Hematopoietic multipotent progenitor cell treated with erythropoietin and hydrocortisone succinate and interleukin-3 and kit ligand, for 8 days (in vitro differentiated cells): ENCODE measurements around the gene DMD.

ENCODE experiments used
- DNase-seq: peaks from one replicate; pipeline ENCODE4 v3.0.0-alpha.2; 2015

Gene DMD

DNA sequence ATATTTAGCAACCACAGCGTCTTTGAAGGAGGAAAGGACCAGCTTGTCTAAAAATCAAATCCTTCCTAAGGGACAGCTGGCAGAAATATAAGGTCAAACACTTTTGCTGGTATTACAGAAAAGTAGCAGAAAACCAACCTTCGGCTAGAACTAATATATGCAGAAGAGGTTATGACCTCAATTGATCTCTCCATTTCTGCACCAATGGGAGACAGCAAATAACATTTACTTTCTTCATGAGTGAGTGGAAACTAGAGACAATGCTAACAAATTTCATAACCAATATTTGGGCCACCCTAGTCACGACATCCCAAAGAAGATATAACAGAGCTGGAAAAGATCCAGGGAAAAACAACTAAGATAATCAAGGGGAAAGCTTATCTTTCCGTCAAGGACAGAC lies 1892.5 kb downstream of the DMD start:
- no peak for DNase-seq

DNA sequence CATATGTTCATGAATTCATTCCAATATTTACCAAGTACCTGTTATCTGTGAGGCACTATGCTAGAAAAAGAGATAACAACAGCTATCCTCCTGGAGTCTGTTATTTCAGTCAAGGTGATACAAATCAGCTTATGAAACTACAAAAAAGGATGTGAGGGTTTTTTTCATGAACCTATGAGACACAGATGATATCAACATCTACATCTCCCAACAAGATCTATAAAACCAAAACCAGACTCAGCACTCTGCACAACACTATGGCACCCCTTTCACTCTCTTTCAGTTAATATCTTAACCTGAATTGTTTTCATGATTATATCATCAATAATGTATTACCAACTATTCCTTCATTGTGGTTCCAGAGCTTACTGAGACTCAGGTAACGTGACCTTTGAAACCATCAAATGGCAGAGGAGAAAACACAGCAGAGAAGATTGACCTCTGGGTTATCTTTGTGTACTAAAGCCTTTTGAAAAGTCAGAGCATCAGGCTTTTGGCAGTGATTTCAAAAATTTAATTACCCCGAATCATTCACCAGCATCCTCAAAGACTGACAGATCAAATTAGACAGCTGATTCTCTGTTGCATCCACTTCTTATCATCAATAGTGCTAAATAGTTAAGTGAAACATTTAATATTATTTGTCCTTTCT lies 1894.9 kb downstream of the DMD start:
- no peak for DNase-seq

DNA sequence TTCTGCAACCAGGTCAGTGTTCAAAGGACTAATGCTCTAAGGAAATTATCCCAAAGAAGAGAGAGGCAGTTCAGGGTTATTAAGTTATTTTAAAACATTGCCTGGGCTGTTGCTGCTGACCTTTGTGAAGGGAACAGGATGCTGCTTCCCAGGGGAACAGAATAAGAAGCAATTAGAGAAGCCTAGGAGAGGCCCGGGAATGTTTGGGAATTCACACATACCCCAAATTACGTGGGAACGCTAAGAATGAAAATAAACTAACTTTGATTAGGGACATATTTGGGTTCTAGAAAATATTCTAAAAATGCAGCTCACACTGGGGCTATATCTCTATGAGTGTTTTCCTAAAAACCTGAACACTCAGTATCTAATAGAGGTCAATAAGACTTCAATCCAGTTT lies 1896.4 kb downstream of the DMD start:
- DNase-seq, result no peak

DNA sequence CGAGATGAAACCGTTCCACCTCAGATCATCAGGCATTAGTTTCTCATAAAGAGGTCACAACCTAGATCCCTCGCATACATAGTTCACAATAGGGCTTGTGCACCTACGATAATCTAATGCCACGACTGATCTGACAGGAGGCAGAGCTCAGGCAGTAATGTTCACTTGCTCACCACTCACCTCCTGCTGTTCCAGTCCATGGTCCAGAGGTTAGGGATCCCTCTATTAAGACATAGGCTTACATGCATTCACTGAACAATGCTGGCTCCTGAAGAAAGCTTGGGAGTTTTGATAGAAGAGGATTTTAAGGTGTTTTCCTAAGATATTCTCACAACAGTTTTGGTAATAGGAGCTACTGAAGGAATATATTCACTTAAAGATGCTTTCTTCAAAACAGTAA lies 1903.4 kb downstream of the DMD start:
- no peak for DNase-seq

DNA sequence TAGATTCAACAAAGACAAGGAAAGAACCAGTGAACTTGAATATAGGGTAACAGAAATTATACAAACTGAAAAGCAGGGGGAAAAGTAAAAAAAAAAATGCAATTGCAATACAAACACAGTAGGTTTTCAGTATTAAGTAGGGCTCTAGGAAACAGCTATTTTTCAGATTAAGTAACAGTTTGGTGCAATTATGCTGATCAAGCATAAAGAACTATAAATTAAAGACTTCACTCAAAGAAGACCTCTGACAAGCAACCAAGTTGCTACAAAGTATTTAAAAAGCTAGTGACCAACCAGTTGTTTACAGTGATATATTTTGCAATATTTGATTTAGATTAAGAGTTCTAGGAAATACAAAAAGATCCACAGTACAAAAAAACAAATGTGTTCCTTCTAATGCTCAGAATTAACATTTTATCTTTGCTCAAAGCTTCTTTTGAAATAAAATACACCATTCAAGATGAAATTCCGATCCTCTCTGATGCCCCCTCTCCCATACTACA lies 1908.7 kb downstream of the DMD start:
- no peak for DNase-seq

DNA sequence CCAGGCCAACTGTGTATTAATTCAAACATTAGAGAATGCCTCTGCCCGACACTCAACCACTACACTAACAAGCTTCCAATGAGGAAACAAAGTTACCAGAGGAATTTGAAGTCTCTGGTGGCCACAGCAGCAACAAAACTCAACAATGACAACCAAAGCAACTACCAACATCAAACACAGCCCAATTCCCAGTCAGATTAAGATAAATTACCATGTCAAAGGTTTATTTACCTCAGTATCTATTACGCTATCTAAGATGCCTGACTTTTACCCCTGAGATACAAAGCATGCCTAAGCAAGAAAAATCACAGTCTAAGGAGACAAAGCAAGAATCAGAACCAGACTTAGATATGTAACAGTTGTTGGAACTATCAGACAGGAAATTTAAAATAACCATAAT lies 1909.4 kb downstream of the DMD start:
- DNase-seq, result no peak

DNA sequence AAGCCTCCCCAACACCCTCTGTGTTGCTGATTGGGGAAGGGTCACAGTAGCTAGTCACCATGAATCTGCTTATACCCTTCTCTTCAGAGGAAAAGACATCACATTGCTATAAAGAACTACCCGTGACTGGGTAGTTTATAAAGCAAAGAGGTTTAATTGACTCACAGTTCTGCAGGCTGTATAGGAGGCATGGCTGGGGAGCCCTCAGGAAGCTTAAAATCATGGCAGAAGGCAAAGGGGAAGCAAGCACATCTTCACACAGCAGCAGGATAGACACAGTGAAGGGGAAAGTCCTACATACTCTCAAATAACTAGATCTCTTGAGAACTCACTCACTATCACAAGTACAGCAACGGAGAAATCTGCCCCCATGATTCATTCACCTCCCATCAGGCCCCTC lies 1910.1 kb downstream of the DMD start:
- DNase-seq, result no peak

DNA sequence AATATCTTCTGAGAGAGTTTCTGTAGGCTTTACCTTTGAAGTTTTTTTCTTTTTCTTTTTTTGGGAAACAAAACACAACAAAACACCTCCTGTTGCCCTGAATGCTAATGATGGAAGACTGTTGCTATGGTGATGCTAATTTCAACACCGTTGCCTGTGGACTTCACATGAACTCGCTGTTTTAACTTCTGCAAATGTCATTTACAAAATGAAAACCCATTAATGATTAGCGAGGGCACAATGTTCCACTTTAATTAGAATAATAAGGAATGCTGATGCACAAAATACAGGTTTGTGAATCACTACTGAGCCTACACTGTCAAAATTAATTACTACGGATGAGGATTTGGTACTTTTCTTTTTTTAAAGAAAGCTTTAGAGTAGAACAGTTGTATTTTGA lies 1912.4 kb downstream of the DMD start:
- no peak for DNase-seq

DNA sequence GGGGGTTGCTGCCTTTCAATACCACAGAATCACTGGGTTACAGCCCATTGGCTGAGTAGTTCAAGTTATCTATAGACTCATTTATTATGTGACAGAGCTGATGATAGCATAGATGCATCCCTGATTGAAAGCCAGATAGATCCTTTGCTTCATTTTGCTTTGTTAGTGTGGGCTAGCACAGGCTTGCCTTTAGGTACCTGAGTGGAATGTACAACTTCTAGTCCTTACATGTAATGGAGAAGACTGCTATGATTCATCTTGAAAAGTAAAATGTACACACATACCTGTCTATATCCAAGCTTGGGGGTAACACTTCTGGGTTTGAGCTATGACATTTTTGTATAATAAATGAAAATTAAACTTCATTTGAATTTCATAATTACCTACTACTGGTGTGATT lies 1913.5 kb downstream of the DMD start:
- DNase-seq, result no peak

DNA sequence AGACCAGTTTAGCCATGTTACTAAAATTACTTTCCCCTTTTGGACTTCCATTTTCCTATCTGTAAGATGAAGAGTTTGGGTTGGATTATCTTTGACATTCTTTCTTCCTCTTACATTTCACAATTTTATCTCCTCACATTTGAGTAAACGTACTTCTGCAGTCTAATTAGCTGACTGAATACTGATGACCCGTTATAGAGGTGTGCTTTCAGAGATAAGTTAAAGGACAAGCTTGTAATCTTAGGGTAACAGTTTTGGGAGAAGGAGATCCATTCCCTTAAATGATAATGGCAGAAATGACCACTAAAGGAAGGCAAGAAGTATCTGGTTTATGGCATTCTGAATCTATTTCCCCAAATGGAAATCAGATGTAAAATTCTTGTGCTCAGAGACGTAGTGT lies 1916.9 kb downstream of the DMD start:
- DNase-seq, result no peak

DNA sequence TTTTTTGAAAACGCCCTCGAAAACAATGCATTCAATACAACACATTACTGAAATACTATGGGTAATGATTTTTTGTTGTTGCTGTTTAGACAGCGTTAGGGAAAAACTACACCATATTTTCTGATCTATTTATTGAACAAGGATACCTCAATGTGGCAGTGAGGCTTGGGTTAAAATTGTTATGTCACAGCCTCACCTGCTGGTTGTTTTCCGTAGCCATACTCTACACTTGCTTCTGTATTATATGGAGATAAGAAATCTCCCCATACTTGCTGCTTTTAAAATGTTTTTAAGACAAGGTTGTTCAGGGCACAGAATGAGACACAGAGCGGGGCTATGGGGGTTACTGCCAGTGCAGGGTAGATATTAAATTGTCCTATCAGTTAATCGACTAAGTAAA lies 1917.9 kb downstream of the DMD start:
- no peak for DNase-seq

DNA sequence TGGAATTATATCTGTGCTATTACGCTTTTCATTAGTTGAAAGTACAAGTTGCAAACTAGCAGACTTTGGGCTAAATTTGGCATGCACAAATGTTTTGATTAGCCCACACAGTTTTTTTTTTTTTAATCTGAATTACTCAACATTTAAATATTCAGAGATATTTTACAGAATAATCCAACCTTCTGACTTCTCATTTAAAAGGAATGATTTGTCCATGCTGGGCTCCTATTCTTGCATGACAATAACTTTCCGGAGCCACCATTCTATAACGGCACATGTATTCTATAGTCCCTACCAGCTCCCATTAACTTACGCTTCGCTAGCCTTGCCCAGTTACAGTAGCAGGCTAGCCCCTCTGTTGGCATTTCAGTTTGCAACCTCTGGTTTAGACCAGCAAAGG lies 1920.2 kb downstream of the DMD start:
- no peak for DNase-seq

DNA sequence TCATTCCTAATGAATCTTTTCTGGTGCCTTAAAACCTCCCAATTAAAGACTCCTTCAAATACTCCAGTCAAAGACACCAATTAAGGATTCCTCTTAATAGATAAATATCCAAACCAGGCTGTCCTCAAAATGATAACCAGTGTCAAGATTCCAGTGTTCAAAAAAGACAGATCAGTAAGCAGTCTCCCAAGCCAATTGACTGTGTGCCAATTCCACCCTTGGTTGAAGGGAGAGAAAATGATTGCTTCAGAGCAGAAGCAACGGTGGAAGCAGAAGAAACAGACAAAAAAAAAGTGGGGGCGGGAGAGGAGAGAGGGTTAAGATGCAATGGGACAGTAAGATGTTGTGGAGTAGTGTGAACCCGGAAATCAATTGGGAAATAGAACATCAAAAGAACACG lies 1923.5 kb downstream of the DMD start:
- no peak for DNase-seq

DNA sequence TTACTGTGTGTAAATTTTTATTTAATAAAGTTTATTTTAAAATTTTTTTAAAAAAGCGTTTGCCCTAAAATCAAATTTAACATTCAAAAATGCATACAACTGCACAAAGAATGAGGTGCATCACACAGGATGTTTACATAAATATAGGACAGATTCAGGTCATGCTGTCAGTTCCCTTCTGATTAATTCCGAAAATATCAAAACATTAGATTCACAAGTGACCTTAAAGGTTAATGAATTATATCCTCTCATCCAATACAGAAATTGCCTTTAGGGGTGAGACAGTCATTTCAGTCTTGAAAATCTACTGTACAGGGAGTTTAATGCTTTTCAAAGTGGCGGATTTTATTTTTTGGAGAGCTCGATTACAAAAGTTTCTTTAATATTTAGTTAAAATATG lies 1930.8 kb downstream of the DMD start:
- DNase-seq, result no peak

DNA sequence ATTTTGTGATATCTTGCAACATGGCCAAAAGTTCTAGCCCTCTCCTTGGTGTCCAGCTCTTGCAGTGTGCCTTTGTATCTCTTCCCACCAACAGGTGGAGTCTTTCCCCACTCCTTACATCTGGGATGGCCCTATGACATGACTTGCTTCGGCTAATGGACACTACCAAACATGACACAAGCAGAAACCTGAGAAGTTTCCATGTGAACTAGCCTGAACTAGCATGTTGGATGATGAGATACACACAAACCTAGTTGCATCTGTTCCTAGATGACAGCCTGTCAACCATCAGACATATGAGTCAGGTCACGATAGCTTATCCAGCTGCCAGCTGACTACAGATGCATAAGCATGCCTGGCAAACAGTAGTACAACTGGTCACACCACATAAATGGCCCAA lies 1932.0 kb downstream of the DMD start:
- DNase-seq, result peak; percentile 1

DNA sequence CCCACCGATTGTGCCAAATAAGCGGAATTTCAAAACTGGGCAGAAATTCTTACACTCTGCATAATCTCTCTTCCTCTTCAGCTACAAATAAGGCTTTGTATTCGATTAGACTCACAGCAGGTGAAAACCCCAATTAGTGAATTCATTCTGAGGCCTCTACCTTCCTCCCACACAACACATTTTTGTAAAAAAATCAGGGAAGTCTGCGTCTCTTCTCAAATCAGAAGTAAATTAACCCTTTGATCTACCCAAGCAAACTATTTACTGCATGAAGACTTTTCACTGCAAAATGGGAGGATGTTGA lies 1938.9 kb downstream of the DMD start:
- DNase-seq, result no peak

DNA sequence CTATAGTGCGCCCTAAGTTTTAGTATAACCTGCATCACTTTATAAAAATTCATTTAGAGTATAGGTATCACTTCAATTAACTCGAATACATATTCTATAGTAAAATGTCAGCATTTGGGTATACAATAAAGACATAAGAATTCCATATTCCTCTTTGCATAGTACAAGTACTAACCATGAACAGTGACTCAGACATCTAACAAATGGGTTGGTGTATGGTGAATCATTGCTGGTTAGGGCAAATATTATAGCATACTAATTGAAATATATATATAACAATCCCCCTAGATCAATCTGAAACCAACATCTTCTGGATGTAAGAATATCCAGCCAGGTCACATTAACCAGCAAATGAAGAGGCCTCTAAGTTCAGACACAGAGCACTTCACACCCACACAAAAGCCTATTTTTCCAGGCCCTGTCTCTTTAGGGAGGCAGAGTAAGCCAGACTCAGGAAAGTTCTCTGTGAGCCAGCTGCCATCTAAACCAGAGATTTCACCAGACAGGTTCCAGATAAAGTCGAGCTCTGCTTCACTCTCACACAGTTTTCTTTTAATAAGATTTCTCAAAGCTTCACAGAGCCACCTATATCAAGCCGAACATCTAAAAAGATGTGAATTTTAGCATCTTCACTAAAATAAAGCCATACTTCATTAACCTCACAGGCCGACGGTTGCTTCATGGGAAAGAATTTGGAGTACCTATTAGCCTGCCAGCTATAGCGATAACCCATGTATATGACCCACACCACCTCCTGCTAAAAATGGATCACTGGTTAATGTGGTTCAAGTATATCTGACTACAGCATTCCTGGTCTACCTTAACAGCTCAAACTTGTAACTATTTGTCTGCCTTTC lies 1939.5 kb downstream of the DMD start:
- no peak for DNase-seq

DNA sequence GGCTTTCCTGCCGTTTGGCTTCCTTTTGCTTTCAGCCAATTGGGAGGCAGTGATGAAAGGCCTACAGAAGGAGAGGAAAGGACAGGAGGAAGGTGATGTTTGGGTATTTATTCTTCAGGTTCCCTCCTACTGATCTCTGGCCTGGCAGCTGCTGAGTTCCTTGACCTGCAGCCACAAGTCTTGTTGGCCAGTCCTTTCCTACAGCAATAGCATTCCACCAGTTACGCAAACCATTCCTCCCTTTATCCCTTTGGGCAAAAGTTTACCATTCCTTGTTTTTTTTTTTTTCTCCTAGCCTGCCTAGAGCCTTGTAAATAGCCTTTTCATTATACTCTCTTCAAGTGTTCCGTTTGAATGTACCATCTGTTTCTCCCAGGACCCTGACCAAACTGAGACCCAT lies 1941.4 kb downstream of the DMD start:
- DNase-seq, result no peak

DNA sequence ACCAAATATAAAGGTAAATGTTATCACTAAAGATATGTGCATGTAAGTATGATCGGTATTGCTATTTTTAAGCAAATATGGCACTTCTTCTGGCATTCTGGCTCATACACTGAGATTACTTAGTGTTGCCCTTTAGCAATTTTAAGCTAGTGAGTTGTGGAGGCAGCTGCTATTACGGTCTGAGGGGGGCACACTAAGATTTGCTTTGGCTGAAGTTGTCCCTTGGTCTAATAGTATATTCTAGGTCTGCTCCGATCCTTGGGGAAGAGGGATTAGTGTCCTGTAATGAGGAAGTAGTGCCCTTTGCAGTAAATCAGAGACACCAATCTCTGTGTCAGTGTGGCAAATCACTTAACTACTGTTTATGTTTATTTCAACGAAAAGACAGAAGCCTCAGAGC lies 1943.0 kb downstream of the DMD start:
- no peak for DNase-seq

DNA sequence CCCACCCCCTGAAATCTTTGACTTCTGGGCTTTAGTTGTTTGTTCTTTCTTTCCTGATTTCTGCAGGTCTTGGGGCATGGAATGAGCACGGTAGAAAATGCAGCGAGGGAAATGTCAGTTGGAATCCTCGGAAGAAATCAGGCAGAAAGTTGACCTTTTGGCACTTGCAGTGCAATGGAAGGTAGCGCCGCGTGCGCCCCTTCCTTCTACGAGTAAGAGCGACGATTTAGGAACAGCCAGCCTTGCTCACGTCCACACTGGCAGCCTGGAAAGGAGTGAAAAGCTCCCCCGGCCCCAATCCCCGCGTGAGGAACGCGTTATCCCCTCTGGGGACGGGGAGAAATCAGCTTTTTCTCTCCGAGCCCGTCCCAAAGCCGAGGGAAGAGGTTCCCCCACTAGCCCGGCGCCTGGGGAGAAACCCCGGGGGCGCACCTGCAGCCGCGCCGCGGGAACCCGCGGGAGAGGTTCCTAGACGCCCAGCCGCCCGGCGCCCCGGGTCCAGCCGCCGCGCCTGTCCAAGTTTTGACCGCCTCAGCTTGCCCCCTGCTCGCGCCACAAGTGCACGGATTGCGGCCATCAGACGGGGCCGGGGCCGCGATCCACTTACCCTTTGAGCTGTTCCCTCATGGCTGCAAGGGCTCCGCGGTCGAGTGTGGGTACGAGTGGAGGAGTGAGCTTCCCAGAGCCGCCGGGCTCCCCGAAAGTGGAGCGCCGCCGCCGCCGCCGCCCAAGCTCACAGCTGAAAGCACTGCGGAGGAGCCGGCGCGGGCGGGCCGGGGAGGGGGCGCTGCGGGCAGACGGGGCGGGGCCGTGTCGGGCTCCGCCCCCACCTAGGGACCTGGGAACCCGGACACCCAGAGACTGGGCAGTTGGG lies 1944.9 kb downstream of the DMD start:
- DNase-seq, result no peak

DNA sequence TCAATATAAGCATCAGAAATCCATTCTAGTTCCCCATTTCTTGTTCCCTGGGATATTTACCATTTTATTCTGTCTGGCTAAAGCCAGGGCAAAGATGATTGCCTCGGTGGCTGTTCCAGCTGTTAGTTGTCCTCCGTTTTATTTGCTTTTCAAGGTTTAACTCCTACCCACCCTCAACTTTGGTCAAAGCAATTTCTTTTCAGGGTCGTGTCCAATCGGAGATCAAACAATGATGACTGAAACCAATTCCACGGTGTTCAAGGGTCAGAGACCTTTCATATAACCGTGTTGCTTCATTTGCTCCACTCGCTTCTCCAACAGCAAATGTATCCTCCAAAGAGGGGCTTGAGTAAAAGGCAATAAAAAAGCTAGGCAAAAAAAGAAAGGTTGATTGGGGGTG lies 1946.0 kb downstream of the DMD start:
- no peak for DNase-seq

DNA sequence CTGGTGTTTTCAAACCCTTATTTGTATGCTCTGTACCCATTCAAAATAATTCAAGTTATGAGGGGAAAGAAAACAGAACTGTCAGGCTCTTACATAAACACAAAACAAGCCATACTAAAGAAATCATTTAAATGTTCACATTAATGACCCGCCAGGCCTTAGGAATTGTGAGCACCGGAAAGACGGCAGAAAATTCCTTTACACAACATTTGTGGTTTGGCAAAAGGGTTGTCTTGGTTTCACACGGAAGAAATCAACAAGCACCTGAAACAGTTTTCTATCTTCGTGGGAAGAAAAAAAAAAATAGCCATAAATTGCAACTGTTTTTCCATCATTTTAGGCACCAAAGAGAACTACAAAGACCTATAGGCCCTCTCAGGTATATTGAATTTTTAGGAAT lies 1951.0 kb downstream of the DMD start:
- DNase-seq, result no peak

DNA sequence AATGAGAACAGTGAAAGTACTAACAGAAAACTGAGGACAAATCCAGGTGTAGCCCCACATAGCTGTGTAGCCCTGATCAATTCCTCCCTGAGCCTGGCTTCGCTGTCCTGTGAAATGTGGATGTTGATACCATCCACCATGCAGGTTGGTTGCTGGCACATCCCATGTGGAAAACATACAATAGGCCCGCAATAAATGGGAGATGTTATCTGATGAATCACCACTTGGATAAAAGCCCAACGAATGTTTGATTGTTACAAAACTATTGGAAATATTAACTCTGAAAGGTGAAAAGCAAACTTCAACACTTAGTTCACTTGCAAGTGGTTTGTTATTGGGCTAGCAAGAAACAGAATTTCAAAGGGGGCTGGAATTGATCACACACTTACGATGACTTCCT lies 1953.2 kb downstream of the DMD start:
- DNase-seq, result no peak
